OCI-LY7 (cell line): ENCODE results near the gene ATP9A.

ENCODE experiments used
- EZH2phosphoT487 ChIP-seq: fragments of 200-600 bp; sonication (generic); IDR thresholded peaks from 2 replicates; pipeline ENCODE4 v1.6.1; 2018; ENCODE audit warnings: low read depth, borderline replicate concordance, mild to moderate bottlenecking, mixed run types, antibody characterized with exemption, low read length, moderate library complexity, mixed read lengths
- TF ChIP-seq, protein P1 (sequence below): fragments of 200-600 bp; sonication (generic); conservative IDR thresholded peaks from 2 replicates; pipeline ENCODE4 v1.5.1; 2014; ENCODE audit warnings: mild to moderate bottlenecking, antibody characterized with exemption, low read length, moderate library complexity, mixed read lengths

DNA sequence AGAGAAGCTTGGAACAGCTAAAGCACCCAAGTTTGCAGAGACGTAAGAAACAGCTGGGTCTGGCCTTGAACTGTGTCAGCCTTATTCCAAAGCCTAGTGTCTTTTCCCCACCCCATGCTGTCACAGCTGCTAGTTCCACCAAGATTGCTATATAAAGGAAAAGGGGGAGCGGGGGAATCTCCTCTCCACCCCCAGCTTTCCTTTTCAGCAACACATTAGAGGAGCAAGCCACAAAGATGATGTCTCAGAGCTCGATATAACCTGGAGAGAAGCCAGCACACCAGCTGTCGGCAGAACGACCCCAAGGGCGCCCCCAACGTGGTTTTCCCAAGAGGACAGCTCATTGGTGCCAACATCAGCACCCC lies 36.5 kb downstream of the ATP9A start:
- TF ChIP-seq, protein P1, sequence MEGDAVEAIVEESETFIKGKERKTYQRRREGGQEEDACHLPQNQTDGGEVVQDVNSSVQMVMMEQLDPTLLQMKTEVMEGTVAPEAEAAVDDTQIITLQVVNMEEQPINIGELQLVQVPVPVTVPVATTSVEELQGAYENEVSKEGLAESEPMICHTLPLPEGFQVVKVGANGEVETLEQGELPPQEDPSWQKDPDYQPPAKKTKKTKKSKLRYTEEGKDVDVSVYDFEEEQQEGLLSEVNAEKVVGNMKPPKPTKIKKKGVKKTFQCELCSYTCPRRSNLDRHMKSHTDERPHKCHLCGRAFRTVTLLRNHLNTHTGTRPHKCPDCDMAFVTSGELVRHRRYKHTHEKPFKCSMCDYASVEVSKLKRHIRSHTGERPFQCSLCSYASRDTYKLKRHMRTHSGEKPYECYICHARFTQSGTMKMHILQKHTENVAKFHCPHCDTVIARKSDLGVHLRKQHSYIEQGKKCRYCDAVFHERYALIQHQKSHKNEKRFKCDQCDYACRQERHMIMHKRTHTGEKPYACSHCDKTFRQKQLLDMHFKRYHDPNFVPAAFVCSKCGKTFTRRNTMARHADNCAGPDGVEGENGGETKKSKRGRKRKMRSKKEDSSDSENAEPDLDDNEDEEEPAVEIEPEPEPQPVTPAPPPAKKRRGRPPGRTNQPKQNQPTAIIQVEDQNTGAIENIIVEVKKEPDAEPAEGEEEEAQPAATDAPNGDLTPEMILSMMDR: no peak
- no peak for TF ChIP-seq EZH2phosphoT487
